ENCODE measurements around the gene DIAPH2. TPM values are rescaled to one million over a fixed set of nuclear protein-coding genes. Genes with fewer than 3 reads are reported as not detected.
"Not testable (repeated sequence)": the region's sequence is repeated elsewhere in the genome, so short reads cannot be mapped to it uniquely, and the experiment has no call there.

Gene DIAPH2
- total and polyA plus RNA-seq, 5 donors = 3.6 to 12.3 (median 10.9) TPM

GRCh38 chrX:96824166-96824565 is 139.5 kb downstream of the DIAPH2 start:
- ATAC-seq (no peak), DNase-seq (no peak)
- H3K4me1 ChIP-seq (ENCODE audit: control insufficient read depth, insufficient read depth, low read length) = no peaks in the 10 kb centered on the region
- no peaks in the 10 kb centered on the region for H3K27me3 ChIP-seq (ENCODE audit: control insufficient read depth, insufficient read depth)
- H3K27ac ChIP-seq (ENCODE audit: low read length) = no peak overlapping the region
- WGBS = 93% methylated on average over 3 of the region's 3 CpGs
- no peak overlapping the region for H3K4me3 ChIP-seq (ENCODE audit: low read length)
- no peaks in the 10 kb centered on the region for H3K9me3 ChIP-seq (ENCODE audit: control insufficient read depth, low read length)
- intact Hi-C loops (cut with DNase I) = no loop called here

GRCh38 chrX:96833333-96833732 is 148.7 kb downstream of the DIAPH2 start:
- Histone ChIP-seq H3K27ac (ENCODE audit: low read length) (no peak overlapping the region), H3K27me3 (ENCODE audit: control insufficient read depth, insufficient read depth) (no peaks in the 10 kb centered on the region), H3K9me3 (ENCODE audit: control insufficient read depth, low read length) (no peaks in the 10 kb centered on the region), H3K4me1 (ENCODE audit: control insufficient read depth, insufficient read depth, low read length) (no peaks in the 10 kb centered on the region), H3K4me3 (ENCODE audit: low read length) (no peak overlapping the region)
- DNase-seq = no peak
- ATAC-seq = no peak
- intact Hi-C loops (cut with DNase I) = loop anchor here in 1 of 4 donors (10.0 kb wide), 1 partner anchor 81 kb away; no protein-coding TSS in a partner anchor
- 92% methylated on average over 2 of the region's 2 CpGs for WGBS

- H3K9me3 ChIP-seq (ENCODE audit: control insufficient read depth, low read length) = no peaks in the 10 kb centered on the region
These were observed 149.5 kb downstream of the DIAPH2 start for GRCh38 chrX:96834137-96834536.

GRCh38 chrX:96835660-96836289 is 151.1 kb downstream of the DIAPH2 start:
- no peak overlapping the region for H3K4me3 ChIP-seq (ENCODE audit: low read length)
- H3K4me1 ChIP-seq (ENCODE audit: control insufficient read depth, insufficient read depth, low read length) = no peaks in the 10 kb centered on the region
- 88% methylated on average over 5 of the region's 5 CpGs for WGBS
- DNase-seq (no peak), ATAC-seq (no peak)
- H3K27me3 ChIP-seq (ENCODE audit: control insufficient read depth, insufficient read depth) = no peaks in the 10 kb centered on the region
- H3K9me3 ChIP-seq (ENCODE audit: control insufficient read depth, low read length) = no peaks in the 10 kb centered on the region
- no peak overlapping the region for H3K27ac ChIP-seq (ENCODE audit: low read length)
- intact Hi-C loops (cut with DNase I) = loop anchor here in 1 of 4 donors (10.0 kb wide), 1 partner anchor 79 kb away; no protein-coding TSS in a partner anchor

More at GRCh38 chrX:96834137-96834536, 149.5 kb downstream of the DIAPH2 start:
- 78% methylated on average over 1 of the region's 1 CpG for WGBS
- DNase-seq (no peak), ATAC-seq (no peak)
- no peaks in the 10 kb centered on the region for H3K27me3 ChIP-seq (ENCODE audit: control insufficient read depth, insufficient read depth)
- no peaks in the 10 kb centered on the region for H3K4me1 ChIP-seq (ENCODE audit: control insufficient read depth, insufficient read depth, low read length)
- no peak overlapping the region for H3K4me3 ChIP-seq (ENCODE audit: low read length)
- no peak overlapping the region for H3K27ac ChIP-seq (ENCODE audit: low read length)
- intact Hi-C loops (cut with DNase I) = loop anchor here in 1 of 4 donors (10.0 kb wide), 1 partner anchor 81 kb away; no protein-coding TSS in a partner anchor

DNA sequence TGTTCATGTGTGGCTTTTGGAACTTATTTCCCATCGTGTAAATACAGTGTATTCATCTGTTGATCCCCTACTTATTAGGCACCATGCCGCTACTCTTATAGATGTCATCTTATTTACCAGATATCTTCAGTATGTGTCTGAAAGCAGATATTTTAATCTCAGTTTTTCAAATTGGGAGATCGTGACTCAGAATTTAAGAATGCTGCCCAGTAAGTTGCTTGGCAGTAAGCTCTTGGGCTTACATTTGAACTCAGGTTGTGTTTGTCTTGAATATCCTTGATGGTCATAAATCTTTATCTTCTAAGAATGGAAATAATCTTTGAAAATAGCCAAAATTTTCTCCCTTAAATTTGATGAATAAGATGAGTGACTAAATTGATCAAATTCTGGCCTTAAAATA is 153.2 kb downstream of the DIAPH2 start:
- ATAC-seq (no peak), DNase-seq (no peak)
- Histone ChIP-seq H3K27me3 (ENCODE audit: control insufficient read depth, insufficient read depth) (no peaks in the 10 kb centered on the region), H3K27ac (ENCODE audit: low read length) (no peak overlapping the region), H3K4me3 (ENCODE audit: low read length) (no peak overlapping the region), H3K9me3 (ENCODE audit: control insufficient read depth, low read length) (no peaks in the 10 kb centered on the region), H3K4me1 (ENCODE audit: control insufficient read depth, insufficient read depth, low read length) (no peaks in the 10 kb centered on the region)
- intact Hi-C loops (cut with DNase I) = loop anchor here in 1 of 4 donors (10.0 kb wide), 1 partner anchor 77 kb away; no protein-coding TSS in a partner anchor
- 86% methylated on average over 3 of the region's 3 CpGs for WGBS

DNA sequence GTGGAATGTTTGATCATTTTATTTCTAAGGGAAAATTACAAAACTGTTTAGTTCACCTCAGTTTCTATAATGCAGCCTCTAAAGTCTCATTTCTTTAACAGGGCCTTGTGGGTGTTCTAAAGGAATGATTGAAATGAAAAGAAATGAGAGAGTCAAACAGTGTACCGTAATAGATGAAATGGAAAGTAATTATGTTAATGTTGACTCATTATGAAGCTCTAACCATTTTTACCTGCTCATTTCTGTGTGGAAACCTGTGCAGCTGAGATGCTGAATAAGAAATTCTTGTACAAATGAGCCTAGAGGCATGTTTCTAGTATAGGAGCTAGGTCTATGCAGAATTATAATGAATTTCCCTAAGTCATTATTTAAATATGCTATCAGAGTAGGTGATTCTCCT is 153.9 kb downstream of the DIAPH2 start:
- ATAC-seq = no peak
- Histone ChIP-seq H3K27me3 (ENCODE audit: control insufficient read depth, insufficient read depth) (no peaks in the 10 kb centered on the region), H3K4me1 (ENCODE audit: control insufficient read depth, insufficient read depth, low read length) (no peaks in the 10 kb centered on the region), H3K9me3 (ENCODE audit: control insufficient read depth, low read length) (no peaks in the 10 kb centered on the region), H3K27ac (ENCODE audit: low read length) (no peak overlapping the region), H3K4me3 (ENCODE audit: low read length) (no peak overlapping the region)
- intact Hi-C loops (cut with DNase I) = loop anchor here in 1 of 4 donors (10.0 kb wide), 1 partner anchor 76 kb away; no protein-coding TSS in a partner anchor
- WGBS = 92% methylated on average over 1 of the region's 1 CpG
- no peak for DNase-seq

- no peak for ATAC-seq
- no peaks in the 10 kb centered on the region for H3K9me3 ChIP-seq (ENCODE audit: control insufficient read depth, low read length)
- H3K4me1 ChIP-seq (ENCODE audit: control insufficient read depth, insufficient read depth, low read length) = no peaks in the 10 kb centered on the region
- intact Hi-C loops (cut with DNase I) = loop anchor here in 1 of 4 donors (10.0 kb wide), 1 partner anchor 457 kb away; no protein-coding TSS in a partner anchor
- no peak overlapping the region for H3K27ac ChIP-seq (ENCODE audit: low read length)
- no peak overlapping the region for H3K4me3 ChIP-seq (ENCODE audit: low read length)
- DNase-seq = no peak
- H3K27me3 ChIP-seq (ENCODE audit: control insufficient read depth, insufficient read depth) = no peaks in the 10 kb centered on the region
- 61% methylated on average over 1 of the region's 1 CpG for WGBS
These were observed 156.7 kb downstream of the DIAPH2 start for GRCh38 chrX:96841325-96841724.

- intact Hi-C loops (cut with DNase I) = loop anchor here in 1 of 4 donors (10.0 kb wide), 1 partner anchor 457 kb away; no protein-coding TSS in a partner anchor
- DNase-seq; H3K27ac ChIP-seq (ENCODE audit: low read length); H3K9me3 ChIP-seq (ENCODE audit: control insufficient read depth, low read length); H3K4me1 ChIP-seq (ENCODE audit: control insufficient read depth, insufficient read depth, low read length); ATAC-seq; H3K27me3 ChIP-seq (ENCODE audit: control insufficient read depth, insufficient read depth); H3K4me3 ChIP-seq (ENCODE audit: low read length): not testable (repeated sequence)
- WGBS = 97% methylated on average over 3 of the region's 3 CpGs
These were observed 157.2 kb downstream of the DIAPH2 start for GRCh38 chrX:96841866-96842265.

GRCh38 chrX:96843566-96843965 is 158.9 kb downstream of the DIAPH2 start:
- H3K27ac ChIP-seq (ENCODE audit: low read length) = no peak overlapping the region
- DNase-seq = peak in 1 of 3 donors; percentile 25
- intact Hi-C loops (cut with DNase I) = loop anchor here in 1 of 4 donors (10.0 kb wide), 1 partner anchor 459 kb away; no protein-coding TSS in a partner anchor
- no peaks in the 10 kb centered on the region for H3K9me3 ChIP-seq (ENCODE audit: control insufficient read depth, low read length)
- 69% methylated on average over 5 of the region's 5 CpGs for WGBS
- no peaks in the 10 kb centered on the region for H3K27me3 ChIP-seq (ENCODE audit: control insufficient read depth, insufficient read depth)
- H3K4me3 ChIP-seq (ENCODE audit: low read length) = no peak overlapping the region
- peak in 1 of 2 donors; percentile 51 for ATAC-seq
- H3K4me1 ChIP-seq (ENCODE audit: control insufficient read depth, insufficient read depth, low read length) = no peaks in the 10 kb centered on the region

GRCh38 chrX:96846841-96847240 is 162.2 kb downstream of the DIAPH2 start:
- no peaks in the 10 kb centered on the region for H3K27me3 ChIP-seq (ENCODE audit: control insufficient read depth, insufficient read depth)

DNA sequence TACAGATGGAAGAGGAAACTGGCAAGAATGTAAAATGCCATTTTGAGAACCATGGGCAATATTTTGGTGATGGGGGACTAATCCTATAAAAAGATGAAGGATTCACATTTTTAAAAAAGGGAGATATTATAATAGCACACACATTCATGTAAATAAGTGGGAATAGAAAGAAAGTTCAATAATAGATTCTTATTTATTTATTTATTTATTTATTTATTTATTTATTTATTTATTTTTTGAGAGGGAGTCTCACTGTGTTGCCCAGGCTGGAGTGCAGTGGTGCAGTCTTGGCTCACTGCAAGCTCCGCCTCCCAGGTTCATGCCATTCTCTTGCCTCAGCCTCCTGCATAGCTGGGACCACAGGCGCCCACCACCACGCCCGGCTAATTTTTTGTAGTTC is 174.8 kb downstream of the DIAPH2 start:
- H3K9me3 ChIP-seq (ENCODE audit: control insufficient read depth, low read length); ATAC-seq; H3K4me3 ChIP-seq (ENCODE audit: low read length); H3K27me3 ChIP-seq (ENCODE audit: control insufficient read depth, insufficient read depth); intact Hi-C loops (cut with DNase I); H3K4me1 ChIP-seq (ENCODE audit: control insufficient read depth, insufficient read depth, low read length); DNase-seq; H3K27ac ChIP-seq (ENCODE audit: low read length): not testable (repeated sequence)
- 96% methylated on average over 4 of the region's 4 CpGs for WGBS

More at GRCh38 chrX:96846841-96847240, 162.2 kb downstream of the DIAPH2 start:
- Histone ChIP-seq H3K4me1 (ENCODE audit: control insufficient read depth, insufficient read depth, low read length) (no peaks in the 10 kb centered on the region), H3K9me3 (ENCODE audit: control insufficient read depth, low read length) (no peaks in the 10 kb centered on the region), H3K4me3 (ENCODE audit: low read length) (no peak overlapping the region), H3K27ac (ENCODE audit: low read length) (no peak overlapping the region)
- no peak for DNase-seq
- no peak for ATAC-seq
- intact Hi-C loops (cut with DNase I) = loop anchor here in 1 of 4 donors (10.0 kb wide), 1 partner anchor 462 kb away; no protein-coding TSS in a partner anchor
- 98% methylated on average over 1 of the region's 1 CpG for WGBS
